T-helper 17 cell (primary cell): ENCODE results near the gene HHLA2. TPM values are rescaled to one million over a fixed set of nuclear protein-coding genes. Genes with fewer than 3 reads are reported as not detected.
"Not testable (repeated sequence)": the region's sequence is repeated elsewhere in the genome, so short reads cannot be mapped to it uniquely, and the experiment has no call there.

Source experiments
- ATAC-seq: fragments of 150-1000 bp; cut with Tn5 transposase; 2 replicates; pipeline ENCODE4 v1.10.0; 2021; ENCODE audit warnings: mild to moderate bottlenecking, moderate library complexity
- DNase-seq, 3 donors: peaks; one replicate each; pipeline versions ENCODE4 v3.0.0 to v3.0.0-alpha.2; 2020 to 2021
- H3K9me3 ChIP-seq: one replicate; pipeline ENCODE4 v1.7.0; 2013; ENCODE audit warnings: low read length, mild to moderate bottlenecking; ENCODE audit not compliant: control insufficient read depth, poor library complexity, severe bottlenecking
- H3K27ac Mint-ChIP-seq: one replicate; pipeline ENCODE4 v1.8.0; 2022; ENCODE audit warnings: mild to moderate bottlenecking, moderate library complexity, mixed read lengths
- H3K27me3 Mint-ChIP-seq: one replicate; pipeline ENCODE4 v1.8.0; 2022; ENCODE audit warnings: mixed read lengths
- H3K36me3 Mint-ChIP-seq: one replicate; pipeline ENCODE4 v1.8.0; 2022; ENCODE audit warnings: low read depth, mixed read lengths
- H3K4me1 Mint-ChIP-seq: one replicate; pipeline ENCODE4 v1.8.0; 2022; ENCODE audit warnings: mild to moderate bottlenecking, mixed read lengths
- H3K4me3 Mint-ChIP-seq: one replicate; pipeline ENCODE4 v1.8.0; 2022; ENCODE audit warnings: mild to moderate bottlenecking, moderate library complexity, mixed read lengths
- total RNA-seq, 4 donors: library from RNA in 2 of 4; stranded (reverse) in 2 of 4; gene quantifications; one replicate each; pipeline ENCODE4 v1.2.3 and lab custom pipeline; 2022 to 2026

HHLA2 gene
- total RNA-seq, 2 donors from 2014 or later, result 0.37 to 2.0 TPM

GRCh38 chr3:108285176-108285575 is 11.2 kb upstream of the HHLA2 start:
- Mint-ChIP-seq H3K27me3 (no peaks in the 10 kb centered on the region), H3K4me3 (no peak overlapping the region), H3K4me1 (no peaks in the 10 kb centered on the region), H3K36me3 (peaks cover 2% of the 10 kb centered on the region), H3K27ac (no peak overlapping the region)
- no peaks in the 10 kb centered on the region for H3K9me3 ChIP-seq
- DNase-seq, result no peak
- no peak for ATAC-seq

GRCh38 chr3:108287146-108287545 is 9.2 kb upstream of the HHLA2 start:
- H3K4me1 Mint-ChIP-seq, result peaks cover 1% of the 10 kb centered on the region
- H3K36me3 Mint-ChIP-seq, result no peaks in the 10 kb centered on the region
- no peak for DNase-seq
- H3K4me3 Mint-ChIP-seq, result no peak overlapping the region
- no peaks in the 10 kb centered on the region for H3K27me3 Mint-ChIP-seq
- no peak for ATAC-seq
- no peak overlapping the region for H3K27ac Mint-ChIP-seq
- H3K9me3 ChIP-seq, result no peaks in the 10 kb centered on the region

GRCh38 chr3:108288193-108288592 is 8.2 kb upstream of the HHLA2 start:
- H3K27me3 Mint-ChIP-seq, result not testable (repeated sequence)

GRCh38 chr3:108289159-108289558 is 7.2 kb upstream of the HHLA2 start:
- H3K4me1 Mint-ChIP-seq, result peaks cover 20% of the 10 kb centered on the region
- no peak overlapping the region for H3K27ac Mint-ChIP-seq
- DNase-seq (no peak), ATAC-seq (no peak)
- no peaks in the 10 kb centered on the region for H3K27me3 Mint-ChIP-seq
- no peaks in the 10 kb centered on the region for H3K9me3 ChIP-seq
- H3K4me3 Mint-ChIP-seq, result no peak overlapping the region
- no peaks in the 10 kb centered on the region for H3K36me3 Mint-ChIP-seq

More at GRCh38 chr3:108288193-108288592, 8.2 kb upstream of the HHLA2 start:
- H3K27ac Mint-ChIP-seq, H3K36me3 Mint-ChIP-seq, ATAC-seq, H3K9me3 ChIP-seq, DNase-seq, H3K4me3 Mint-ChIP-seq: not testable (repeated sequence)
- peaks cover 12% of the 10 kb centered on the region for H3K4me1 Mint-ChIP-seq

- Mint-ChIP-seq H3K4me3 (no peak overlapping the region), H3K27ac (peak overlapping the region; percentile 47), H3K4me1 (peaks cover 35% of the 10 kb centered on the region), H3K36me3 (no peaks in the 10 kb centered on the region), H3K27me3 (no peaks in the 10 kb centered on the region)
- DNase-seq (no peak), ATAC-seq (no peak)
- no peaks in the 10 kb centered on the region for H3K9me3 ChIP-seq
Measured at GRCh38 chr3:108292450-108292849, 3.9 kb upstream of the HHLA2 start.

- DNase-seq, result no peak
- ATAC-seq, result peak; percentile 67
- Mint-ChIP-seq H3K4me1 (peaks cover 35% of the 10 kb centered on the region), H3K27ac (peak overlapping the region; percentile 47), H3K27me3 (no peaks in the 10 kb centered on the region), H3K36me3 (no peaks in the 10 kb centered on the region), H3K4me3 (peak overlapping the region; percentile 52)
- H3K9me3 ChIP-seq, result no peaks in the 10 kb centered on the region
Measured at GRCh38 chr3:108292905-108293328, 3.4 kb upstream of the HHLA2 start.

- Mint-ChIP-seq H3K27me3 (no peaks in the 10 kb centered on the region), H3K27ac (peak overlapping the region; percentile 47), H3K4me3 (peak overlapping the region; percentile 31), H3K4me1 (peaks cover 37% of the 10 kb centered on the region), H3K36me3 (no peaks in the 10 kb centered on the region)
- DNase-seq, result no peak
- no peak for ATAC-seq
- H3K9me3 ChIP-seq, result no peaks in the 10 kb centered on the region
Measured at GRCh38 chr3:108293858-108294257, 2.5 kb upstream of the HHLA2 start.

GRCh38 chr3:108295421-108296175 is 750 bp upstream of the HHLA2 start:
- Mint-ChIP-seq H3K4me1 (peaks cover 44% of the 10 kb centered on the region), H3K36me3 (no peaks in the 10 kb centered on the region), H3K27me3 (no peaks in the 10 kb centered on the region), H3K27ac (no peak overlapping the region), H3K4me3 (no peak overlapping the region)
- DNase-seq (no peak), ATAC-seq (no peak)
- no peaks in the 10 kb centered on the region for H3K9me3 ChIP-seq

- DNase-seq (no peak), ATAC-seq (no peak)
- H3K9me3 ChIP-seq, result no peaks in the 10 kb centered on the region
- Mint-ChIP-seq H3K27ac (no peak overlapping the region), H3K4me1 (peaks cover 55% of the 10 kb centered on the region), H3K27me3 (no peaks in the 10 kb centered on the region), H3K36me3 (no peaks in the 10 kb centered on the region), H3K4me3 (no peak overlapping the region)
Measured at GRCh38 chr3:108297647-108298046, 1.3 kb downstream of the HHLA2 start.

- DNase-seq (no peak), ATAC-seq (no peak)
- Mint-ChIP-seq H3K4me3 (no peak overlapping the region), H3K36me3 (no peaks in the 10 kb centered on the region), H3K4me1 (peaks cover 53% of the 10 kb centered on the region), H3K27me3 (no peaks in the 10 kb centered on the region), H3K27ac (no peak overlapping the region)
- no peaks in the 10 kb centered on the region for H3K9me3 ChIP-seq
Measured at GRCh38 chr3:108298056-108298455, 1.7 kb downstream of the HHLA2 start.

- Mint-ChIP-seq H3K27me3 (no peaks in the 10 kb centered on the region), H3K4me3 (peak overlapping the region; percentile 28), H3K36me3 (no peaks in the 10 kb centered on the region), H3K4me1 (peaks cover 39% of the 10 kb centered on the region), H3K27ac (no peak overlapping the region)
- ATAC-seq (no peak), DNase-seq (no peak)
- H3K9me3 ChIP-seq, result no peaks in the 10 kb centered on the region
Measured at GRCh38 chr3:108300103-108300849, 3.9 kb downstream of the HHLA2 start.

- no peaks in the 10 kb centered on the region for H3K36me3 Mint-ChIP-seq
- DNase-seq (no peak), ATAC-seq (peak; percentile 54)
- peaks cover 4% of the 10 kb centered on the region for H3K27me3 Mint-ChIP-seq
- peak overlapping the region; percentile 85 for H3K4me3 Mint-ChIP-seq
- H3K27ac Mint-ChIP-seq, result peak overlapping the region; percentile 83
- H3K4me1 Mint-ChIP-seq, result peaks cover 33% of the 10 kb centered on the region
- no peaks in the 10 kb centered on the region for H3K9me3 ChIP-seq
Measured at GRCh38 chr3:108301695-108302404, 5.5 kb downstream of the HHLA2 start.

GRCh38 chr3:108302570-108302969 is 6.2 kb downstream of the HHLA2 start:
- peak overlapping the region; percentile 67 for H3K4me3 Mint-ChIP-seq

More at GRCh38 chr3:108302570-108302969, 6.2 kb downstream of the HHLA2 start:
- no peaks in the 10 kb centered on the region for H3K9me3 ChIP-seq
- DNase-seq, result no peak
- H3K27ac Mint-ChIP-seq, result peak overlapping the region; percentile 83
- H3K36me3 Mint-ChIP-seq, result no peaks in the 10 kb centered on the region
- peaks cover 4% of the 10 kb centered on the region for H3K27me3 Mint-ChIP-seq
- H3K4me1 Mint-ChIP-seq, result peaks cover 33% of the 10 kb centered on the region
- ATAC-seq, result no peak
